Right lobe of liver (tissue), 6 donors: Measurements from ENCODE around the gene CAMTA1. TPM values are rescaled to one million over a fixed set of nuclear protein-coding genes. Genes with fewer than 3 reads are reported as not detected.
A peak's percentile ranks its signal among the peaks of the same experiment; 100 is the strongest.

Source experiments
- ATAC-seq, 4 donors: fragments of 200-7000 bp; cut with Tn5 transposase; one replicate each; pipeline ENCODE4 v1.9.1; 2020; ENCODE audit warnings: mild to moderate bottlenecking in 4 of 4, moderate library complexity in 4 of 4
- DNase-seq, 3 donors: peaks; one replicate each; pipeline ENCODE4 v3.0.0-alpha.2; 2020
- H3K27ac ChIP-seq, 3 donors: fragments of 200-600 bp; one replicate each; pipeline ENCODE4 v1.8.0; 2022
- H3K27me3 ChIP-seq, 2 donors: fragments of 200-600 bp; one replicate each; pipeline ENCODE4 v1.8.0; 2022
- H3K36me3 ChIP-seq, 4 donors: fragments of 200-600 bp; sonication (generic) in 1 of 4; one replicate each; pipeline versions ENCODE4 v1.5.1 to v1.8.0; 2017 to 2022; ENCODE audit warnings: control low read depth in 1 of 4
- H3K4me1 ChIP-seq, 4 donors: fragments of 200-600 bp; sonication (generic) in 1 of 4; one replicate each; pipeline versions ENCODE4 v1.5.1 to v1.8.0; 2017 to 2022; ENCODE audit warnings: control low read depth in 1 of 4
- H3K4me3 ChIP-seq, 3 donors: fragments of 200-600 bp; one replicate each; pipeline ENCODE4 v1.8.0; 2022
- H3K9me3 ChIP-seq, 4 donors: fragments of 200-600 bp; sonication (generic) in 1 of 4; one replicate each; pipeline versions ENCODE4 v1.5.1 to v1.8.0; 2017 to 2022; ENCODE audit warnings: control low read depth in 1 of 4
- CTCF ChIP-seq, 4 donors: fragments of 200-600 bp in 3 of 4; fragments of 450-650 bp in 1 of 4; IDR thresholded peaks; one replicate each; pipeline versions ENCODE4 v1.5.1 to v1.8.0; 2016 to 2022; ENCODE audit warnings: antibody characterized with exemption in 4 of 4, mild to moderate bottlenecking in 2 of 4
- POLR2A ChIP-seq: fragments of 450-650 bp; IDR thresholded peaks from one replicate; pipeline ENCODE4 v1.6.1; 2017; ENCODE audit warnings: antibody characterized with exemption, mild to moderate bottlenecking
- WGBS: methylation state at CpG from one replicate; pipeline ENCODE4 v1.1.6; 2018; ENCODE audit warnings: low coverage, low lambda C conversion rate; ENCODE audit not compliant: insufficient coverage; ENCODE audit errors: missing lambda C conversion rate; 5-methylcytosine and 5-hydroxymethylcytosine counted together
- intact Hi-C, 2 donors: fragments of 100-400 bp; cut with DNase I; formaldehyde crosslinking; loops; one replicate each; pipeline versions ENCODE4 v1.11.2 to v1.14.1; 2022
- total RNA-seq, 6 experiments: library from RNA; depleted of rRNA in 2 of 6; stranded (reverse); fragments of >200 nt in 2 of 6; fragmentation: NEBNext Ultra II Directional in 3 of 6; extraction: Animal tissue kit (Norgen Biotek cat#: 25700) in 3 of 6; gene quantifications; one replicate each; pipeline versions ENCODE4 v1.1.0 to v1.2.4, GENCODE V29; 2016 to 2023
- donor health status: DM: no; HTN: yes; CAD: no.
- donor health status: DM: no; HTN: no; CAD: no.
- donor health status: DM: no; HTN: no; CAD: no.
- donor health status: DM: no; HTN: yes; CAD: no.
- donor health status: DM: no; HTN: yes; CAD: no.

CAMTA1 gene
- total RNA-seq, 6 experiments from 2014 or later: 32.3 to 49.4 (median 37.2) TPM

- Histone ChIP-seq H3K9me3 (no peaks in the 10 kb centered on the region), H3K36me3 (no peaks in the 10 kb centered on the region), H3K27me3 (no peaks in the 10 kb centered on the region), H3K4me3 (no peak overlapping the region), H3K4me1 (no peaks in the 10 kb centered on the region), H3K27ac (no peak overlapping the region)
- peak in 1 of 4 donors; percentile 35 for ATAC-seq
- 33% methylated on average over 1 of the region's 3 CpGs for WGBS
- TF ChIP-seq CTCF (IDR thresholded peaks at IDR 0.05): no peak
- TF ChIP-seq POLR2A: no peak
- peak in 2 of 3 donors; percentile 11 to 39 for DNase-seq
- intact Hi-C loops: no loop called here
These were observed 640.5 kb downstream of the CAMTA1 start for GRCh38 chr1:7425771-7426170.

- H3K9me3 ChIP-seq: no peaks in the 10 kb centered on the region
- H3K27ac ChIP-seq: no peak overlapping the region
- peak in 1 of 3 donors; percentile 2 for DNase-seq
- intact Hi-C loops: no loop called here
- ATAC-seq: no peak
- no peaks in the 10 kb centered on the region for H3K4me1 ChIP-seq
- H3K36me3 ChIP-seq: no peaks in the 10 kb centered on the region
- no peak overlapping the region for H3K4me3 ChIP-seq
- no peak for TF ChIP-seq CTCF (IDR thresholded peaks at IDR 0.05)
- TF ChIP-seq POLR2A: no peak
- H3K27me3 ChIP-seq: no peaks in the 10 kb centered on the region
- 81% methylated on average over 13 of the region's 17 CpGs for WGBS
These were observed 641.7 kb downstream of the CAMTA1 start for GRCh38 chr1:7426780-7427604.

GRCh38 chr1:7427605-7428300 lies 642.5 kb downstream of the CAMTA1 start:
- Histone ChIP-seq H3K4me3 (no peak overlapping the region), H3K27ac (no peak overlapping the region), H3K27me3 (no peaks in the 10 kb centered on the region), H3K9me3 (no peaks in the 10 kb centered on the region), H3K36me3 (no peaks in the 10 kb centered on the region), H3K4me1 (no peaks in the 10 kb centered on the region)
- DNase-seq (peak in 1 of 3 donors; percentile 34), ATAC-seq (no peak)
- 35% methylated on average over 8 of the region's 17 CpGs for WGBS
- intact Hi-C loops: no loop called here
- no peak for TF ChIP-seq POLR2A
- TF ChIP-seq CTCF (IDR thresholded peaks at IDR 0.05): no peak

GRCh38 chr1:7429290-7429689 lies 644.0 kb downstream of the CAMTA1 start:
- intact Hi-C loops: no loop called here
- no peaks in the 10 kb centered on the region for H3K36me3 ChIP-seq
- no peak overlapping the region for H3K27ac ChIP-seq
- DNase-seq (no peak), ATAC-seq (no peak)
- H3K27me3 ChIP-seq: no peaks in the 10 kb centered on the region
- no peaks in the 10 kb centered on the region for H3K9me3 ChIP-seq
- H3K4me3 ChIP-seq: no peak overlapping the region
- H3K4me1 ChIP-seq: no peaks in the 10 kb centered on the region
- TF ChIP-seq CTCF (IDR thresholded peaks at IDR 0.05) (no peak), POLR2A (no peak)
- 75% methylated on average over 3 of the region's 3 CpGs for WGBS
